SKM-1 treated with dmso at 0.1 percent for 144 hours (cell line): ENCODE measurements around the gene D2HGDH.

Source experiments
- DNase-seq: peaks from one replicate; lab custom pipeline; 2025; ENCODE audit not compliant: unreplicated experiment; lab: John Stamatoyannopoulos, UW

The D2HGDH gene

DNA sequence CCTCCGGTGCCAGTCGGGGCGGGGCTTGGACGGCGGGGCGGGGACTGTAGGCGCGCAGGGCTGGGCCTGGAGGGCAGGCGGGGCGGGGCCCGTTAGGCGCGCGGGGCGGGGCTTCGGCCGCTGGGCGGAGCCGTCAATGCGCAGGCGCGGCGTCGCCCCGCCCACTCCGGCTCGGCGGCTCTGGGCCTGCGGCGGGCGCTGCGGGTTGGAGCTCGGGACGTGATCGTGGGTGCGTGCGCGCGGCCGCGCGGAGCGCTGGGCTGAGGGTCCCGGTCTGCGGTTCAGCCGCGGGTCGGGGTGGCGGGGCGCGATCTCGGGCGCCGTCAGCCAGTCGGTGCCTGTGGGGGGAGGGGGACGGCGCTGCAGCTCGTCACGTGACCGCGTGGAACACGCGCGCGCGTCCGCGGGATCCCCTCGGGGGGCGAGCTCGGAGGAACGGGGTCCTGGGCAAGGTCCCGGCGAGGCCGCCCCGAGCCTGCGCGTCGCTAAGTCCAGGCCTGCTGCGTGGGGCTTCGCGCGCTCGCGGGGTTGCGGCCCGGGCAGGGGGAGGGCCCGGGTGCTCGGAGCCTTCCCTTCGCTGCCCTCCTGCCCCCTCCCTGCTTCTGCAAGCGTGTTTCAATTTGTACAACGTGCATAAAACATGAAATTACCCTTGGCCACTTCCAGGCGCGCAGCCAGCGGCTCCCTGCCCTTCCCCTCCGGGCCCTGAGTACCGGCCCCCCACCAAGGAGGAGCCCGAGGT lies at the start of gene D2HGDH:
Gene D2HGDH (plus strand): TSS at position 164 of the 742 bp plus-strand sequence. CDS start 595 bp downstream, outside the sequence.
- DNase-seq, result peak; percentile 66

- no peak for DNase-seq
Measured at GRCh38 chr2:241686324-241686649, 48.1 kb upstream of the D2HGDH start.

GRCh38 chr2:241686650-241687425 lies 47.6 kb upstream of the D2HGDH start, which contains the start of gene DTYMK:
Gene DTYMK, minus strand, starts transcription at chr2:241686815. Its CDS starts 32 bp downstream, at chr2:241686783.
- DNase-seq, result peak; percentile 94

- DNase-seq, result no peak
Measured at GRCh38 chr2:241689306-241689705, 45.1 kb upstream of the D2HGDH start.

GRCh38 chr2:241690202-241690717 lies 44.2 kb upstream of the D2HGDH start:
- no peak for DNase-seq

DNA sequence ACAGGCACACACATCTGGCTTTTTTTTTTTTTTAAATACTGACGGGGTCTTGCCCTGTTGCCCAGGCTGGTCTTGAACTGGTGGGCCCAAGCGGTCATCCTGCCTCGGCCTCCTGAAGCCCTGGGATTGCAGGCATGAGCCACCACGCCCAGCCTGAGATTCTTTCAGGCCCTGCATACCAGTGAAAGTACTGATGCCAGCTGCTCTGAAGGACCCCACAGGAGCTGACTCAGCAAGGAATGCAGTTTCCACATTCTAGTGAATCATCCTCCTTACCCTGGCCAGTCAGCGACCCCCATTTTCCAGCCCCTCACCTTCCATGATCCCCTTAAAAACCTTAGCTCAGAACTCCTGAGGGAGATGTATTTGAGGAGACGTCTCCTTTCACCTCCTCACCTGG lies 42.0 kb upstream of the D2HGDH start:
- no peak for DNase-seq

- DNase-seq, result no peak
Measured at GRCh38 chr2:241695651-241696050, 38.8 kb upstream of the D2HGDH start.

- no peak for DNase-seq
Measured at GRCh38 chr2:241701149-241701398, 33.4 kb upstream of the D2HGDH start.

GRCh38 chr2:241701399-241702154 lies 32.9 kb upstream of the D2HGDH start, which contains the start of gene ING5:
Gene ING5, plus strand, starts transcription at chr2:241702039. Its CDS starts 27 bp downstream, at chr2:241702066.
- peak; percentile 84 for DNase-seq

DNA sequence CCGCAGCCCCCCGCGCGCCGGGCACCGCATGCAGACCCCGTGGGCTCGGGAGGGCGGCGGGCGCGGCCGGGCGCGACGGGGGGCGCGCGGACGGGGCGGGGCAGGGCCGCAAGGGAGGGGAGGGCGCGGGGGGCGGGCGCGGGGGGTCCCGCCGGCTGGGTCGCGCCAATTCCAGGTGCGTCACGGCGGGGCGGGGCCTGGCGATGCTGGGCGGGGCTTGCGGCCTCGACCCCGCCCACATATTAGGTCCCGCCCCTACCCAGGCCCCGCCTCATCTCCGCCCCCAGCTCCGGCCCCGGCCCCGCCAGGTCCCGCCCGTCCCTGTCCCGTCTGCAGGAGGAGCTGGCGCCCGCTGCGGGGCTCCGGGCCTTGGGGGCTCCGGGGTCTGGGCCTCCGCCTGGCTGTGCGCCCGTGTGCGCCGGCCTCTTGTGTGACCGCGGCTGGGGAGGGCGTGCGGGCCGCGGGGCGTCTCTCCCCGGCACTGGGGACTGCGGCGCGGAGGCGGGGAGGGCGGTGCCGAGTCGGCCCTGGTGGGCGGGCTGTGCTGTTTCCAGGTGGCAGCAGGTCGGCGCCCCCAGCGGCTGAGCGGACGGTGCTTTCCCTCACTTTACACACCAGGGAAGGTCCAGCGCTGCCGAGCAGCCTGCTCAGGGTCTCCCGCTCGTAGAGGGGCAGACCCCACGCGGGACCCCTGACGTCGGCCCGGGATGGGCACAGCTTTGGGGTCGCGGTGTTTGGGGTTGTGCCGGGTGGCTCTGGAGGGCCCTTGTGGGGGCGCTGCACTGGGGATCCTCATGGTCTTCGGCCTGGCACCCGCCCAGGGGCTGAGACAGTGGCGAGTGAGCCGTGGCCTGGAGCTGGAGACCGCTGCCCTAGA lies 32.0 kb upstream of the D2HGDH start:
- peak; percentile 58 for DNase-seq

- no peak for DNase-seq
Measured at GRCh38 chr2:241703032-241703604, 31.3 kb upstream of the D2HGDH start.

GRCh38 chr2:241706537-241706936 lies 27.9 kb upstream of the D2HGDH start:
- no peak for DNase-seq

DNA sequence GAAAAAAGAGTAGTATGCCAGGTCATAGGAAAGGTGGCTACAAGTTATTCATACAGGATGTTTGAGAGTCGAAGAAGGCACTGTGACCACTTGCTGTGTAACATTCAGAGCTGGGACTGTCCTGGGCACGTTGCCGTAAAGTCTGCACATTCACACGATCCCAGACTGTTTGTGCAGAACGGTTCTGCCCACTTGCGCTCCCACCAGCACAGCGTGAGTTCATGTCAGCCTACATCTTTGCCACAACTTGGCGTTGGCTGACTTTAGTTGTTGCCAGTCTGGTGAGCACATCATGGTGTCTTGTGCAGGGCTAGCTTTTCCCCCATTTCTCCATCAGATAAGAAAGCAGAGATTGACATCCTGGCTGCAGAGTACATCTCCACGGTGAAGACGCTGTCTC lies 25.6 kb upstream of the D2HGDH start:
- no peak for DNase-seq

DNA sequence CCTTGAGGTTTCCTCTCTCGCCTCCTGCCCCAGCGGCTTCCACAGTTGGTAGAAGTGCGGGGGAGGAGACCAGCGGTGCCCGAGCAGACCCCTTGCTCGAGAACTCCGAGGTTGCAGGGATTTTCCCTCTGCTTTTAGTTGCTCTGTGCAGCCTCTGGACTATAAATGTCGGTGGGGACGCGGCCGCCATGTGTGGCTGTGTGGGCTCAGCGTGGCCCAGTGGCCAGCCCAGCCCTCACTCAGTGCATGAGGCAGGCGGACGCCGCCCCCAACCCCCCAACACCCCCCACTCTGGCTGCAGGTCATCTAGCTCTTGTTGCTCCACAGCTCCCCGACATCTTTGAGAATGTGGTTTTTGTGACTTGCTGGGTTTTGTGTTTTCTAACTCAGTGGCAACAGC lies 15.3 kb upstream of the D2HGDH start:
- no peak for DNase-seq

DNA sequence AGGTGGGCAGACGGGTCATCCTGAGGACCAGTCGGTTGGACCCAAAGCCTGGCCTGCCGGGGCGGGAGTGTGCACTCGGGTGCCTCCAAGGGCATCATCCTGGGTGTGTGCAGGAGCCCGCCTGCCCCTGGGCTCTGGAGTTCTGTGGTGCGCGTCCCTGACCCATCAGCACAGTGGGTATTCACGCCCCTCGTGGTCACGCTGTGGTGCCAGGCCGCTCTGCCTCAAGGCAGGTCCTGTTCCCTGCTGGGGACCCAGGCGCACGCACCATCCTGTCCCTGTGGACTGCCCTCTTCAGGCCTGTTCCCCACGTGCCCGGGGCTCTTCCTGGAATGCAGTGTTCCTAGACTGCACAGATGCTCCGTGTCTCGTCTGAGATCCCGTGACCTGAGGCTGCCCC lies 14.3 kb upstream of the D2HGDH start:
- no peak for DNase-seq

GRCh38 chr2:241720560-241720959 lies 13.9 kb upstream of the D2HGDH start:
- DNase-seq, result no peak

GRCh38 chr2:241721852-241722251 lies 12.6 kb upstream of the D2HGDH start:
- no peak for DNase-seq

DNA sequence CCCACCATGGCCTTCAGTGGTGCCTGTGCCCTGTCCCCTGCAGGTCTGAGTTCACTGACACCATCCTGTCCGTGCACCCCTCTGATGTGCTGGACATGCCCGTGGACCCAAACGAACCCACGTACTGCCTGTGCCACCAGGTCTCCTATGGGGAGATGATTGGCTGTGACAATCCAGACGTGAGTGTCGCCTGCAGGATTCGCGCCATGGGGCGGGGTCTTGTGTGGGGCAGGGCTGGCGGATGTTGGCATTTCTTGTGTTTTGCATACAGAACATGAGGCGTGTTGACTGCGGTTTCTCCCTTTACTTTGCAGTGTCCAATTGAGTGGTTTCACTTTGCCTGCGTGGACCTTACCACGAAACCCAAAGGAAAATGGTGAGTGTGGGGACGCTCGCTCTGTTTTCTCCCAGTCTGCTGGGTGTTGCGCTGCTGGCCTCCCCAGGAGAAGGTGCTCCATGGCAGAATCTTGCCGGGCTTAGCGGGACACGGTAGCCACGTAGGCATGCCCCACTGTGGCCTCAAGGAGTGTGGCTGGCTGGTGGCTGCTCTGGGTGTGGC lies 11.5 kb upstream of the D2HGDH start:
- DNase-seq, result no peak

GRCh38 chr2:241724259-241724974 lies 10.0 kb upstream of the D2HGDH start:
- DNase-seq, result no peak
